ENCODE data around the gene RRM2.

RRM2 gene

GRCh38 chr2:10173258-10174005 is 50.9 kb downstream of the RRM2 start:
- DNase-seq = no peak

- no peak for DNase-seq
These were observed 51.6 kb downstream of the RRM2 start for GRCh38 chr2:10174173-10174572.

GRCh38 chr2:10175441-10175840 is 52.9 kb downstream of the RRM2 start:
- no peak for DNase-seq

- no peak for DNase-seq
These were observed 56.2 kb downstream of the RRM2 start for GRCh38 chr2:10178751-10179150.

- no peak for DNase-seq
These were observed 56.9 kb downstream of the RRM2 start for GRCh38 chr2:10179422-10179821.

- DNase-seq = no peak
These were observed 57.7 kb downstream of the RRM2 start for GRCh38 chr2:10180229-10180628.
